Left lung (tissue), 10 donors: ENCODE data around the gene PTPRN2. TPM values are rescaled to one million over a fixed set of nuclear protein-coding genes. Genes with fewer than 3 reads are reported as not detected.

Experiments used
- ATAC-seq: fragments of 200-7000 bp; cut with Tn5 transposase; one replicate; pipeline ENCODE4 v1.9.1; 2020; ENCODE audit warnings: moderate library complexity
- DNase-seq, 4 donors: peaks; one replicate each; pipeline ENCODE4 v3.0.0-alpha.2; 2013 to 2020
- H3K27ac ChIP-seq, 2 donors: fragments of 200-600 bp; sonication (generic) in 1 of 2; one replicate each; pipeline versions ENCODE4 v1.5.0 to v1.8.0; 2020 to 2021
- H3K27me3 ChIP-seq, 2 donors: fragments of 200-600 bp; sonication (generic) in 1 of 2; one replicate each; pipeline versions ENCODE4 v1.5.0 to v1.8.0; 2020 to 2021
- H3K36me3 ChIP-seq, 2 donors: fragments of 200-600 bp; sonication (generic) in 1 of 2; one replicate each; pipeline versions ENCODE4 v1.5.0 to v1.8.0; 2020 to 2021
- H3K4me1 ChIP-seq, 2 donors: fragments of 200-600 bp; one replicate each; pipeline ENCODE4 v1.8.0; 2021
- H3K4me3 ChIP-seq, 2 donors: fragments of 200-600 bp; sonication (generic) in 1 of 2; one replicate each; pipeline versions ENCODE4 v1.5.0 to v1.8.0; 2020 to 2021; ENCODE audit warnings: mild to moderate bottlenecking in 1 of 2
- H3K9me3 ChIP-seq, 2 donors: fragments of 200-600 bp; sonication (generic) in 1 of 2; one replicate each; pipeline versions ENCODE4 v1.5.0 to v1.8.0; 2020 to 2021
- intact Hi-C, 2 donors: fragments of 100-400 bp; cut with DNase I; formaldehyde crosslinking; loops; one replicate each; pipeline versions ENCODE4 v1.11.2 to v1.14.2; 2022
- polyA plus RNA-seq, 6 donors: library from polyadenylated mRNA; unstranded; fragments of 120-200 nt; gene quantifications; one replicate each; pipeline ENCODE4 v1.2.1, GENCODE V29; 2013; ENCODE audit not compliant: insufficient read length in 6 of 6
- total RNA-seq, 2 donors: library from RNA; stranded (reverse); fragmentation: NEBNext Ultra II Directional; extraction: Animal tissue kit (Norgen Biotek cat#: 25700); gene quantifications; one replicate each; pipeline ENCODE4 v1.2.1, GENCODE V29; 2021
- TF ChIP-seq, protein P1 (sequence below), 2 donors: fragments of 200-600 bp; sonication (generic) in 1 of 2; IDR thresholded peaks; one replicate each; pipeline versions ENCODE4 v1.5.0 to v1.8.0; 2021; ENCODE audit warnings: antibody characterized with exemption in 2 of 2
- donor health status: DM: no; HTN: yes; CAD: no.
- donor health status: DM: no; HTN: no; CAD: no.

PTPRN2 gene
- total and polyA plus RNA-seq, 8 donors = 4.0 to 7.8 (median 6.8) TPM

DNA sequence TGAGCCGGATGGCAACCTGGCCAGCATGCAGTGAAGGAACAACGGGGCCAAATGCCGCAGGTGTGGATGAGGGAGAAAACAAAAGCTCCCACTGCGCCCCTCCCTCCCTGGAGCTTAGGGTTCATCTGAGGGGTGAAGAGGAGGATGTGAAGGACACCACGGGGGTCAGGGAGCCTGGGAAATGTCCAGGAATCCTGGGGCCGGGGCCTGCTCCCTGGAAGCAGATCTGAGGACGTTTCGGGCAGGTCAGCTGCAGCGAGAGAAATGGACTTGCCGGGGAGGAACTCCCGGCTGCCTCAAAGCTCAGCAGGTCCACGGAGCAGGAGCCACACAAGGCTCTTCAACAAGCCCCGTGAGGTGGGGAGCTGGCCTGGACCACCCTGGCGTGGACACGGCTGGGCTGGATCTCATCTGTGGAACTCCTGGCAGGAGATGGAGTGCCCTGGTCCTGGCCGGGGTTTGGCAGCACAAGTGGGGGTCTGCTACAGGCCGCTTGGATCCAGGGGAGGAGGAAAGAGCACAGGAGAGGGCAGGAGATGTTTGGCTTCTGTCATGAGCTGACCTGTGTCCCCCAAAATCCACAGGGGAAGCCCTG lies 585.0 kb downstream of the PTPRN2 start:
- H3K27ac ChIP-seq = no peak overlapping the region
- intact Hi-C loops = no loop called here
- no peaks in the 10 kb centered on the region for H3K4me1 ChIP-seq
- no peak overlapping the region for H3K4me3 ChIP-seq
- H3K9me3 ChIP-seq = no peaks in the 10 kb centered on the region
- no peaks in the 10 kb centered on the region for H3K36me3 ChIP-seq
- no peak for ATAC-seq
- no peaks in the 10 kb centered on the region for H3K27me3 ChIP-seq
- TF ChIP-seq, protein P1, sequence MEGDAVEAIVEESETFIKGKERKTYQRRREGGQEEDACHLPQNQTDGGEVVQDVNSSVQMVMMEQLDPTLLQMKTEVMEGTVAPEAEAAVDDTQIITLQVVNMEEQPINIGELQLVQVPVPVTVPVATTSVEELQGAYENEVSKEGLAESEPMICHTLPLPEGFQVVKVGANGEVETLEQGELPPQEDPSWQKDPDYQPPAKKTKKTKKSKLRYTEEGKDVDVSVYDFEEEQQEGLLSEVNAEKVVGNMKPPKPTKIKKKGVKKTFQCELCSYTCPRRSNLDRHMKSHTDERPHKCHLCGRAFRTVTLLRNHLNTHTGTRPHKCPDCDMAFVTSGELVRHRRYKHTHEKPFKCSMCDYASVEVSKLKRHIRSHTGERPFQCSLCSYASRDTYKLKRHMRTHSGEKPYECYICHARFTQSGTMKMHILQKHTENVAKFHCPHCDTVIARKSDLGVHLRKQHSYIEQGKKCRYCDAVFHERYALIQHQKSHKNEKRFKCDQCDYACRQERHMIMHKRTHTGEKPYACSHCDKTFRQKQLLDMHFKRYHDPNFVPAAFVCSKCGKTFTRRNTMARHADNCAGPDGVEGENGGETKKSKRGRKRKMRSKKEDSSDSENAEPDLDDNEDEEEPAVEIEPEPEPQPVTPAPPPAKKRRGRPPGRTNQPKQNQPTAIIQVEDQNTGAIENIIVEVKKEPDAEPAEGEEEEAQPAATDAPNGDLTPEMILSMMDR (IDR thresholded peaks at IDR 0.05) = no peak
- no peak for DNase-seq

DNA sequence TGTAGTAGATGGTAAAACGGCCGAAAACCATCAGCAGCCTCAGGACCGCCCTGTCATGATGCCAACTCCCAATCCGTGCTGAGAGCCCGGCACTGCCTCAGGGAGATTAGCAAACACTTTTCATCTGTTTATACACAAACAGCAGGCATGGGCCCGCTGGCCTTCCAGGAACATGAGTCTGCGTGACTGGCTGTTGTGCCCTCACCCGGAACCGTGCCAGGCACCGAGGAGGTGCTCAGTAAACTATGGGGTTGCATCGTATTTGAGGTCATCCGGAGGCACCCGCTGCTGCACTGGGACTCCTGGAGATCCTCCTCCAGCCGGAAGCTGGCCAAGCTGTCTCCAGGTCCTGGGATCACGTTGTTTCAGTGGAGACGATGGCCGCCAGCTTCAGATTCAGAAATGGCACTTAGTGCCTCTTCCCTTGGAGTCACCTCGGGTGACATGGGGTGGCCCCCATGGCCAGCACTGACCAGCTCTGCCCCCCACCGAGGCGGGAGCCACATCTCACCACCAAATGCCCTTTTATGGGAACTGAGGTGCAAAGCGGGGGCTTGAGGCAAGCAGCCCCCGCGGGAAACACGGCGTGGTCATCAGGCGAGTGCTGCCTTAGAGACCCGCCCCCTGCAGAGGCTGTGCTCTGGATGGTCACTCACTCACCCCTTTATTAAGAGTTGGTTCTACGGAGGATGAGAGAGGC lies 585.9 kb downstream of the PTPRN2 start:
- Histone ChIP-seq H3K27me3 (peaks cover 0 to 7% of the 10 kb centered on the region in 2 donors), H3K4me1 (no peaks in the 10 kb centered on the region), H3K4me3 (no peak overlapping the region), H3K9me3 (no peaks in the 10 kb centered on the region), H3K27ac (no peak overlapping the region), H3K36me3 (no peaks in the 10 kb centered on the region)
- intact Hi-C loops = no loop called here
- no peak for ATAC-seq
- TF ChIP-seq, protein P1 (IDR thresholded peaks at IDR 0.05) = no peak
- no peak for DNase-seq

DNA sequence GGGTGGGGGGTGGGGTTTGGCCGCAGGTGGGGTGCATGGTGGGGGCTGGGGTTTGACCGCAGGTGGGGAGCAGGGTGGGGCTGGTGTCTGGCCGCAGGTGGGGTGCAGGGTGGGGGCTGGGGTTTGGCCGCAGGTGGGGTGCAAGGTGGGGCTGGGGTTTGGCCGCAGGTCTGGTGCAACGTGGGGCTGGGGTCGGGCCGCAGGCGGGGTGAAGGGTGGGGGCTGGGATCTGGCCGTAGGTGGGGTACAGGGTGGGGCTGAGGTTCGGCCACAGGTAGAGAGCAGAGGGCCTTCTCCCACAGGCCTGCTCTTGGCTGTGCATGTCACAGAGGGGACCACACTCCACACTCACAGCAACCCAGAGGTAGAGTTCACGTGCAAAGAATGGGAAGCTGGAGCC lies 586.6 kb downstream of the PTPRN2 start:
- TF ChIP-seq, protein P1 (IDR thresholded peaks at IDR 0.05) = no peak
- intact Hi-C loops = no loop called here
- Histone ChIP-seq H3K36me3 (no peaks in the 10 kb centered on the region), H3K9me3 (peaks cover 0 to under 1% of the 10 kb centered on the region in 2 donors), H3K4me1 (no peaks in the 10 kb centered on the region), H3K27me3 (peaks cover 0 to 9% of the 10 kb centered on the region in 2 donors), H3K4me3 (no peak overlapping the region), H3K27ac (no peak overlapping the region)
- DNase-seq (no peak), ATAC-seq (no peak)

DNA sequence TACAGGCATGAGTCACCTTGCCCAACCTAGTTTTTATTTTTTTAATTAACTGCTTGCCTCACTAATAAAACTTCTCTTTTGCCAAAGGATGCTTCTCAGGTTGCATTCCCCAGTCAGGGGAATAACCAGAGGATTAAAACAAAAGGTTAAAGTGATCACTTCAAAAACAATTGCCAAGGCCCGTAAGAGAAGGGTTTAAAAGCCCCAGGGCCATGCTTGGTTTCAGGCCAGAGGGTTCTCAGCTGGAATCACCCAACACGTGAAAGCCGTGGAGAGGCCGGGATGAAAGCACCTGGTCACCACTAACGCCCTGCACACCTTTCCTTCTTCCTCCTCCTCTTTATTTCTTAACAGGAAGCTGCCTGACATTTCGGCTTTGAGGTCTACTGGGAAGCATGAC lies 587.5 kb downstream of the PTPRN2 start:
- H3K9me3 ChIP-seq = peaks cover 0 to 3% of the 10 kb centered on the region in 2 donors
- no peaks in the 10 kb centered on the region for H3K36me3 ChIP-seq
- intact Hi-C loops = no loop called here
- no peak overlapping the region for H3K4me3 ChIP-seq
- TF ChIP-seq, protein P1 (IDR thresholded peaks at IDR 0.05) = no peak
- no peaks in the 10 kb centered on the region for H3K4me1 ChIP-seq
- peaks cover 0 to 9% of the 10 kb centered on the region in 2 donors for H3K27me3 ChIP-seq
- ATAC-seq (no peak), DNase-seq (no peak)
- H3K27ac ChIP-seq = no peak overlapping the region

DNA sequence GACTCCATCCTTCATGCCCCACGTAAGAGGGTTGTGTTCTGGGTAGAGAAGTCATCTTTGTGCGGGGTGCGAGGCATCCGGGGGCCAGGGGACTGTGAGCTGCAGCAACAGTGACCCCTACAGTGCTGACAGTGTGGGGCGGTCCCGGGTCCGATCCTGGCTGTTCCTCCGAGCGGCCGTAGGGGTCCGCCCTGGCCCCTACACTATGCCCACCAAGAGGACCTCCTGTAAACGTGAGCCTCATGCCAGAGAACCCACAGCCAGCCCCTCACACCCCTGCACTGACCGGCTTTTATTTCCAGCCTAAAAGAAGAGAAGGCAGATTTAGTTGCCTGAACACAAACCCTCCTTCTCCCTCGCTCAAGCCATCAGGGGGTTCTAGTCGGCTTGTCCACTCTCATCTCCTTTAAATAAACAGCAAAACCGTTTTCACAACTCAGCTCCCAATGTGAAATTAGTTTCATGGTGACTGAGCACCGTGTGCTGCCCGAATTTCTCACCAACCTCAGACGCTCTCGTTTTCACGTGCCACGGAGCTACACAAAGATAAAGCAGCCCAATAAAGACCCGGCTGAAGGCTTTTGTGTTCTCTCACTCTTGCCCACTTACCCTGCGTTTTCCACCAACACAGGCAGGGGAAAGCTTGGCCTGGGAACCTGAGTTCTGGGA lies 588.6 kb downstream of the PTPRN2 start:
- no peak for DNase-seq
- ATAC-seq = peak; percentile 25
- TF ChIP-seq, protein P1 (IDR thresholded peaks at IDR 0.05) = no peak
- H3K27me3 ChIP-seq = peaks cover 0 to 9% of the 10 kb centered on the region in 2 donors
- intact Hi-C loops = no loop called here
- H3K36me3 ChIP-seq = no peaks in the 10 kb centered on the region
- H3K27ac ChIP-seq = no peak overlapping the region
- peaks cover 0 to 3% of the 10 kb centered on the region in 2 donors for H3K9me3 ChIP-seq
- no peaks in the 10 kb centered on the region for H3K4me1 ChIP-seq
- H3K4me3 ChIP-seq = no peak overlapping the region
